H1 (cell line): ENCODE data around the gene HMCN2. TPM values are rescaled to one million over a fixed set of nuclear protein-coding genes. Genes with fewer than 3 reads are reported as not detected.

Experiments used
- PHF8 ChIP-seq: fragments of 200-600 bp; sonication (generic); conservative IDR thresholded peaks from 2 replicates; pipeline ENCODE4 v1.7.1; 2012; ENCODE audit warnings: low read depth, mild to moderate bottlenecking, inconsistent platforms, low read length, moderate library complexity
- polyA plus RNA-seq, 7 experiments: library from polyadenylated mRNA; depleted of rRNA in 3 of 7; stranded (reverse) in 5 of 7; unstranded in 2 of 7; fragments of >200 nt in 5 of 7; fragments of 200-250 nt in 2 of 7; gene quantifications; 1 replicate in 5 of 7; 2 replicates in 1 of 7; 4 replicates in 1 of 7; pipeline versions ENCODE4 v1.2.1 to v1.2.3, GENCODE V29; 2011 to 2013; ENCODE audit warnings: missing spikeins in 2 of 7, mixed read lengths in 2 of 7
- total RNA-seq: library from RNA; stranded (reverse); fragmentation: NEBNext Ultra II Directional; extraction: Animal tissue kit (Norgen Biotek cat#: 25700); gene quantifications from 2 replicates; pipeline ENCODE4 v1.2.1, GENCODE V29; 2021
- TF ChIP-seq, protein P1 (sequence below): fragments of 300-600 bp; sonication (generic); IDR thresholded peaks from 2 replicates; pipeline ENCODE4 v1.7.1; 2012; ENCODE audit warnings: low read length, moderate library complexity, mild to moderate bottlenecking, inconsistent platforms; ENCODE audit not compliant: insufficient replicate concordance

Gene HMCN2
- total and polyA plus RNA-seq, 2 of the 8 experiments (the other 6 are each of a cell fraction or from before 2014, with no cell fraction given): 5.0 to 9.1 TPM

GRCh38 chr9:130452835-130453234 lies 187.3 kb downstream of the HMCN2 start (continued):
- TF ChIP-seq, protein P1, sequence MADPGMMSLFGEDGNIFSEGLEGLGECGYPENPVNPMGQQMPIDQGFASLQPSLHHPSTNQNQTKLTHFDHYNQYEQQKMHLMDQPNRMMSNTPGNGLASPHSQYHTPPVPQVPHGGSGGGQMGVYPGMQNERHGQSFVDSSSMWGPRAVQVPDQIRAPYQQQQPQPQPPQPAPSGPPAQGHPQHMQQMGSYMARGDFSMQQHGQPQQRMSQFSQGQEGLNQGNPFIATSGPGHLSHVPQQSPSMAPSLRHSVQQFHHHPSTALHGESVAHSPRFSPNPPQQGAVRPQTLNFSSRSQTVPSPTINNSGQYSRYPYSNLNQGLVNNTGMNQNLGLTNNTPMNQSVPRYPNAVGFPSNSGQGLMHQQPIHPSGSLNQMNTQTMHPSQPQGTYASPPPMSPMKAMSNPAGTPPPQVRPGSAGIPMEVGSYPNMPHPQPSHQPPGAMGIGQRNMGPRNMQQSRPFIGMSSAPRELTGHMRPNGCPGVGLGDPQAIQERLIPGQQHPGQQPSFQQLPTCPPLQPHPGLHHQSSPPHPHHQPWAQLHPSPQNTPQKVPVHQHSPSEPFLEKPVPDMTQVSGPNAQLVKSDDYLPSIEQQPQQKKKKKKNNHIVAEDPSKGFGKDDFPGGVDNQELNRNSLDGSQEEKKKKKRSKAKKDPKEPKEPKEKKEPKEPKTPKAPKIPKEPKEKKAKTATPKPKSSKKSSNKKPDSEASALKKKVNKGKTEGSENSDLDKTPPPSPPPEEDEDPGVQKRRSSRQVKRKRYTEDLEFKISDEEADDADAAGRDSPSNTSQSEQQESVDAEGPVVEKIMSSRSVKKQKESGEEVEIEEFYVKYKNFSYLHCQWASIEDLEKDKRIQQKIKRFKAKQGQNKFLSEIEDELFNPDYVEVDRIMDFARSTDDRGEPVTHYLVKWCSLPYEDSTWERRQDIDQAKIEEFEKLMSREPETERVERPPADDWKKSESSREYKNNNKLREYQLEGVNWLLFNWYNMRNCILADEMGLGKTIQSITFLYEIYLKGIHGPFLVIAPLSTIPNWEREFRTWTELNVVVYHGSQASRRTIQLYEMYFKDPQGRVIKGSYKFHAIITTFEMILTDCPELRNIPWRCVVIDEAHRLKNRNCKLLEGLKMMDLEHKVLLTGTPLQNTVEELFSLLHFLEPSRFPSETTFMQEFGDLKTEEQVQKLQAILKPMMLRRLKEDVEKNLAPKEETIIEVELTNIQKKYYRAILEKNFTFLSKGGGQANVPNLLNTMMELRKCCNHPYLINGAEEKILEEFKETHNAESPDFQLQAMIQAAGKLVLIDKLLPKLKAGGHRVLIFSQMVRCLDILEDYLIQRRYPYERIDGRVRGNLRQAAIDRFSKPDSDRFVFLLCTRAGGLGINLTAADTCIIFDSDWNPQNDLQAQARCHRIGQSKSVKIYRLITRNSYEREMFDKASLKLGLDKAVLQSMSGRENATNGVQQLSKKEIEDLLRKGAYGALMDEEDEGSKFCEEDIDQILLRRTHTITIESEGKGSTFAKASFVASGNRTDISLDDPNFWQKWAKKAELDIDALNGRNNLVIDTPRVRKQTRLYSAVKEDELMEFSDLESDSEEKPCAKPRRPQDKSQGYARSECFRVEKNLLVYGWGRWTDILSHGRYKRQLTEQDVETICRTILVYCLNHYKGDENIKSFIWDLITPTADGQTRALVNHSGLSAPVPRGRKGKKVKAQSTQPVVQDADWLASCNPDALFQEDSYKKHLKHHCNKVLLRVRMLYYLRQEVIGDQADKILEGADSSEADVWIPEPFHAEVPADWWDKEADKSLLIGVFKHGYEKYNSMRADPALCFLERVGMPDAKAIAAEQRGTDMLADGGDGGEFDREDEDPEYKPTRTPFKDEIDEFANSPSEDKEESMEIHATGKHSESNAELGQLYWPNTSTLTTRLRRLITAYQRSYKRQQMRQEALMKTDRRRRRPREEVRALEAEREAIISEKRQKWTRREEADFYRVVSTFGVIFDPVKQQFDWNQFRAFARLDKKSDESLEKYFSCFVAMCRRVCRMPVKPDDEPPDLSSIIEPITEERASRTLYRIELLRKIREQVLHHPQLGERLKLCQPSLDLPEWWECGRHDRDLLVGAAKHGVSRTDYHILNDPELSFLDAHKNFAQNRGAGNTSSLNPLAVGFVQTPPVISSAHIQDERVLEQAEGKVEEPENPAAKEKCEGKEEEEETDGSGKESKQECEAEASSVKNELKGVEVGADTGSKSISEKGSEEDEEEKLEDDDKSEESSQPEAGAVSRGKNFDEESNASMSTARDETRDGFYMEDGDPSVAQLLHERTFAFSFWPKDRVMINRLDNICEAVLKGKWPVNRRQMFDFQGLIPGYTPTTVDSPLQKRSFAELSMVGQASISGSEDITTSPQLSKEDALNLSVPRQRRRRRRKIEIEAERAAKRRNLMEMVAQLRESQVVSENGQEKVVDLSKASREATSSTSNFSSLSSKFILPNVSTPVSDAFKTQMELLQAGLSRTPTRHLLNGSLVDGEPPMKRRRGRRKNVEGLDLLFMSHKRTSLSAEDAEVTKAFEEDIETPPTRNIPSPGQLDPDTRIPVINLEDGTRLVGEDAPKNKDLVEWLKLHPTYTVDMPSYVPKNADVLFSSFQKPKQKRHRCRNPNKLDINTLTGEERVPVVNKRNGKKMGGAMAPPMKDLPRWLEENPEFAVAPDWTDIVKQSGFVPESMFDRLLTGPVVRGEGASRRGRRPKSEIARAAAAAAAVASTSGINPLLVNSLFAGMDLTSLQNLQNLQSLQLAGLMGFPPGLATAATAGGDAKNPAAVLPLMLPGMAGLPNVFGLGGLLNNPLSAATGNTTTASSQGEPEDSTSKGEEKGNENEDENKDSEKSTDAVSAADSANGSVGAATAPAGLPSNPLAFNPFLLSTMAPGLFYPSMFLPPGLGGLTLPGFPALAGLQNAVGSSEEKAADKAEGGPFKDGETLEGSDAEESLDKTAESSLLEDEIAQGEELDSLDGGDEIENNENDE: no peak
- TF ChIP-seq PHF8: no peak
